ENCODE measurements around the gene C6orf136. TPM values are rescaled to one million over a fixed set of nuclear protein-coding genes. Genes with fewer than 3 reads are reported as not detected.
A peak's percentile ranks its signal among the peaks of the same experiment; 100 is the strongest.

C6orf136 gene
- total and polyA plus RNA-seq, 4 donors: 5.1 to 26.0 (median 13.3) TPM

- H3K4me3 ChIP-seq: peak overlapping the region; percentile 66
- no peaks in the 10 kb centered on the region for H3K27me3 ChIP-seq (ENCODE audit: control insufficient read depth in 3 of 3, insufficient read depth in 3 of 3, low read length in 2 of 3)
- TF ChIP-seq CTCF (IDR thresholded peaks at IDR 0.05; ENCODE audit: control extremely low read depth, extremely low read depth): no peak
- peaks cover 0 to 13% (median 2%) of the 10 kb centered on the region in 4 donors for H3K36me3 ChIP-seq (ENCODE audit: control insufficient read depth in 4 of 4, insufficient read depth in 4 of 4, low read length in 4 of 4)
- H3K9ac ChIP-seq (ENCODE audit: insufficient read depth in 1 of 2, low read length in 2 of 2): peak overlapping the region in 1 of 2 donors; percentile 60
- no peaks in the 10 kb centered on the region for H3K9me3 ChIP-seq (ENCODE audit: control insufficient read depth in 4 of 4, insufficient read depth in 3 of 4, low read length in 3 of 4)
- H3K4me1 ChIP-seq (ENCODE audit: control insufficient read depth in 5 of 5, insufficient read depth in 5 of 5, low read length in 5 of 5): peaks cover 0 to 76% (median 25%) of the 10 kb centered on the region in 5 donors
- 1% methylated on average over 47 to 52 of the region's 52 CpGs for WGBS, 2 donors
- peak; percentile 63 for ATAC-seq (ENCODE audit: insufficient read depth, low FRiP score)
- peak overlapping the region; percentile 95 to 98 for H3K27ac ChIP-seq (ENCODE audit: low read depth in 1 of 2, low read length in 1 of 2)
- peak; percentile 94 to 98 (median 95) for DNase-seq
Measured at GRCh38 chr6:30686908-30687658, 40.1 kb downstream of the C6orf136 start.

GRCh38 chr6:30687659-30688431 lies 40.9 kb downstream of the C6orf136 start:
- Histone ChIP-seq H3K27me3 (ENCODE audit: control insufficient read depth in 3 of 3, insufficient read depth in 3 of 3, low read length in 2 of 3) (no peaks in the 10 kb centered on the region), H3K36me3 (ENCODE audit: control insufficient read depth in 4 of 4, insufficient read depth in 4 of 4, low read length in 4 of 4) (peaks cover 0 to 13% (median 2%) of the 10 kb centered on the region in 4 donors), H3K4me3 (peak overlapping the region; percentile 66), H3K9ac (ENCODE audit: insufficient read depth in 1 of 2, low read length in 2 of 2) (peak overlapping the region in 1 of 2 donors; percentile 26), H3K4me1 (ENCODE audit: control insufficient read depth in 5 of 5, insufficient read depth in 5 of 5, low read length in 5 of 5) (peaks cover 0 to 68% (median 25%) of the 10 kb centered on the region in 5 donors), H3K27ac (ENCODE audit: low read depth in 1 of 2, low read length in 1 of 2) (peak overlapping the region; percentile 95 to 98), H3K9me3 (ENCODE audit: control insufficient read depth in 4 of 4, insufficient read depth in 3 of 4, low read length in 3 of 4) (no peaks in the 10 kb centered on the region)
- no peak for ATAC-seq (ENCODE audit: insufficient read depth, low FRiP score)
- DNase-seq: peak; percentile 61 to 74 (median 64)
- TF ChIP-seq CTCF (IDR thresholded peaks at IDR 0.05; ENCODE audit: control extremely low read depth, extremely low read depth): no peak
- 19 to 22% methylated on average over 22 of the region's 22 CpGs for WGBS, 2 donors

GRCh38 chr6:30688569-30688968 lies 41.6 kb downstream of the C6orf136 start:
- Histone ChIP-seq H3K27me3 (ENCODE audit: control insufficient read depth in 3 of 3, insufficient read depth in 3 of 3, low read length in 2 of 3) (no peaks in the 10 kb centered on the region), H3K4me1 (ENCODE audit: control insufficient read depth in 5 of 5, insufficient read depth in 5 of 5, low read length in 5 of 5) (peaks cover 0 to 61% (median 25%) of the 10 kb centered on the region in 5 donors)
- no peak for DNase-seq

More at GRCh38 chr6:30688569-30688968, 41.6 kb downstream of the C6orf136 start:
- Histone ChIP-seq H3K9ac (ENCODE audit: insufficient read depth in 1 of 2, low read length in 2 of 2) (peak overlapping the region in 1 of 2 donors; percentile 26), H3K27ac (ENCODE audit: low read depth in 1 of 2, low read length in 1 of 2) (peak overlapping the region; percentile 95 to 98), H3K4me3 (no peak overlapping the region), H3K9me3 (ENCODE audit: control insufficient read depth in 4 of 4, insufficient read depth in 3 of 4, low read length in 3 of 4) (no peaks in the 10 kb centered on the region), H3K36me3 (ENCODE audit: control insufficient read depth in 4 of 4, insufficient read depth in 4 of 4, low read length in 4 of 4) (peaks cover 0 to 9% (median 2%) of the 10 kb centered on the region in 4 donors)
- ATAC-seq (ENCODE audit: insufficient read depth, low FRiP score): no peak
- no peak for TF ChIP-seq CTCF (IDR thresholded peaks at IDR 0.05; ENCODE audit: control extremely low read depth, extremely low read depth)
- WGBS, 2 donors: 92% methylated on average over 9 of the region's 9 CpGs

All from lung (tissue), 12 donors.